Spinal cord (tissue), 10 donors: Measurements from ENCODE around the gene HSPA1L. TPM values are rescaled to one million over a fixed set of nuclear protein-coding genes. Genes with fewer than 3 reads are reported as not detected.
A peak's percentile ranks its signal among the peaks of the same experiment; 100 is the strongest.

Experiments used
- DNase-seq, 6 donors: peaks; one replicate each; pipeline versions ENCODE4 v3.0.0 to v3.0.0-alpha.2; 2013 to 2015; ENCODE audit warnings: low spot score in 6 of 6, low read depth in 4 of 6
- H3K27ac ChIP-seq: one replicate; pipeline ENCODE4 v1.5.1; 2013; ENCODE audit warnings: low read depth, low read length, control low read depth
- H3K27me3 ChIP-seq: one replicate; pipeline ENCODE4 v1.6.1; 2013; ENCODE audit warnings: low read length; ENCODE audit not compliant: control insufficient read depth, insufficient read depth
- H3K36me3 ChIP-seq: one replicate; pipeline ENCODE4 v1.6.1; 2013; ENCODE audit warnings: low read length; ENCODE audit not compliant: control insufficient read depth, insufficient read depth
- H3K4me1 ChIP-seq: one replicate; pipeline ENCODE4 v1.6.1; 2013; ENCODE audit warnings: low read length; ENCODE audit not compliant: control insufficient read depth, insufficient read depth
- H3K4me3 ChIP-seq: one replicate; pipeline ENCODE4 v1.5.1; 2013; ENCODE audit warnings: low read depth, low read length, control low read depth
- H3K9me3 ChIP-seq: one replicate; pipeline ENCODE4 v1.6.1; 2013; ENCODE audit warnings: low read length; ENCODE audit not compliant: control insufficient read depth, insufficient read depth
- WGBS: methylation state at CpG from one replicate; pipeline ENCODE4 v1.1.5; 2013; ENCODE audit warnings: missing lambda C conversion rate; ENCODE audit not compliant: insufficient coverage; 5-methylcytosine and 5-hydroxymethylcytosine counted together
- polyA plus RNA-seq, 2 donors: library from polyadenylated mRNA; unstranded; fragments of 120-200 nt; gene quantifications; one replicate each; pipeline ENCODE4 v1.2.1, GENCODE V29; 2013; ENCODE audit not compliant: insufficient read length in 2 of 2
- total RNA-seq, 2 donors: library from RNA; depleted of rRNA in 1 of 2; stranded (reverse); fragments of 120-200 nt in 1 of 2; fragments of >200 nt in 1 of 2; gene quantifications; one replicate each; pipeline versions ENCODE4 v1.2.3 to v1.2.4, GENCODE V29; 2013 to 2014
- donor health status: healthy.

HSPA1L gene
- total and polyA plus RNA-seq, 4 donors: 3.3 to 6.1 (median 5.0) TPM

DNA sequence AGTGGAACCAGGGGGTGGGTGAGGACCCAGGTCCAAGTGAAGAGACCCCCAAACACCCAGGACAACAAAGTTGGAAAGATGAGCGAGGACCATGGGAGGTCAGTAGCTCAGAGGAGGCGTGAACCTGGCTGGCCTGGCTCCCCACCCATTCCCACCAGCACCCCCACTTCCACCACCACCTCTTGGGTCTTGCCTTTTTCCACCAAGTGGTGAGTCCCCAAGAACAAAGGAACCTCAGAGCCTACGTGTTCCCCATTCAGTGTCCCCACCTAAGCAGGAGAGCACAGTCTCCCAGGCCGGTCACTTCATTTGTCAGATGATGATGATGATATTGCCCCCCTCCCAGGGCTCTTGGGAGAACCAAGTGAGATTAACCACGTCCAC lies 37.4 kb downstream of the HSPA1L start:
- Histone ChIP-seq H3K4me3 (no peak overlapping the region), H3K27ac (no peak overlapping the region), H3K27me3 (no peaks in the 10 kb centered on the region), H3K36me3 (peaks cover 70% of the 10 kb centered on the region), H3K9me3 (no peaks in the 10 kb centered on the region), H3K4me1 (peaks cover 17% of the 10 kb centered on the region)
- WGBS: 100% methylated on average over 2 of the region's 5 CpGs
- no peak for DNase-seq

GRCh38 chr6:31776989-31777666 lies 38.0 kb downstream of the HSPA1L start, which contains the start of gene VWA7:
TSS of gene VWA7 (minus strand) at chr6:31777328. CDS start at chr6:31776779, 549 bp downstream.
- peak in 2 of 6 donors; percentile 8 to 35 for DNase-seq
- Histone ChIP-seq H3K9me3 (no peaks in the 10 kb centered on the region), H3K36me3 (peaks cover 65% of the 10 kb centered on the region), H3K27me3 (no peaks in the 10 kb centered on the region), H3K27ac (no peak within 1 kb of the TSS), H3K4me1 (peaks cover 17% of the 10 kb centered on the region), H3K4me3 (no peak within 1 kb of the TSS)
- WGBS: 55% methylated on average over 8 of the region's 15 CpGs

GRCh38 chr6:31776485-31776988 lies 38.5 kb downstream of the HSPA1L start:
- WGBS: 50% methylated on average over 14 of the region's 14 CpGs
- Histone ChIP-seq H3K4me3 (no peak overlapping the region), H3K36me3 (peaks cover 59% of the 10 kb centered on the region), H3K9me3 (no peaks in the 10 kb centered on the region), H3K4me1 (peaks cover 17% of the 10 kb centered on the region), H3K27me3 (no peaks in the 10 kb centered on the region), H3K27ac (no peak overlapping the region)
- no peak for DNase-seq

DNA sequence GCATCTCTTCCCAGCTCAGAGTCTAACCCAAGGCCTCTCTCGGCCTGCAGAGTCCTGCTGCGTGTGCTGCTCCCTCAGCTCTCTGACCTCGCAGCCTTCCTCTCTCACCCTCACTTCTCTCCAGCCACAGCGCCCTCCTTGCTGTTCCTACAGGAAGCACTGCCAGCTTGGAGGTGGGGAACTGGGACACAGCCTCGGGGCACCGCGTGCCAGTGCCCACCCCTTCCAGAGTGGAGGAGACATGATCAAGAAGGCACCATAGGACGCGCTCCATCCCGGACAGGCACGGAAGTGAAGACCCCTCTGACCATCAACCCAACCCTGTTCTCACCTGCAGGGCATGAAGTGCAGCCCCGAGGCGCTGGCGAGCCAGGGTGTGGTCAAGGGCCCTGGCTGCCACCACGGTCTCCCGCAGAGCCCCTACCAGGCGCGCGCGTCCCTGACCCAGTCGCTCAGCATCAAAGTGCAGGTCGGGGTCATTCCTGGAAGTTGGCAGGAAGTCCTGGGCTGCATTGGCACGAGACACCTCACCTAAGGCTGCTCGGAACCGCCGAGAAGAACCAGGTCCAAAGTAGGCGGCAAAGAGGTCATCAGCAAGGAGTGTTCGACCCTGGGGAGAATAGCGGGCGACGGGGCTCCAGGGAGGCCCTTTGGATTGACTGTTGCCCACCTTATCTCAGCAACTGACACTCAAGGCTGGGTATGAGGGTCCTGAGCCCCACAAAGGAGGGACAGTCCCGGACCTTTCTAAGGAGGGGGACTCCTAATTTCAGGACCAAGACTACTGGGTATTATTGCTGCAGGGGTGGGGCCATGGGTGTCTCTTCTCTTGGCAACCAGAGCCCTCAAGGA lies 39.2 kb downstream of the HSPA1L start:
- no peaks in the 10 kb centered on the region for H3K27me3 ChIP-seq
- H3K36me3 ChIP-seq: peaks cover 52% of the 10 kb centered on the region
- no peak overlapping the region for H3K4me3 ChIP-seq
- no peak for DNase-seq
- no peak overlapping the region for H3K27ac ChIP-seq
- no peaks in the 10 kb centered on the region for H3K9me3 ChIP-seq
- H3K4me1 ChIP-seq: peaks cover 17% of the 10 kb centered on the region
- WGBS: 89% methylated on average over 32 of the region's 32 CpGs

GRCh38 chr6:31775184-31775583 lies 39.9 kb downstream of the HSPA1L start:
- no peak overlapping the region for H3K27ac ChIP-seq
- H3K4me3 ChIP-seq: no peak overlapping the region
- H3K9me3 ChIP-seq: no peaks in the 10 kb centered on the region
- no peak for DNase-seq
- 80% methylated on average over 3 of the region's 4 CpGs for WGBS
- H3K36me3 ChIP-seq: peaks cover 45% of the 10 kb centered on the region
- H3K27me3 ChIP-seq: no peaks in the 10 kb centered on the region
- H3K4me1 ChIP-seq: peaks cover 17% of the 10 kb centered on the region

DNA sequence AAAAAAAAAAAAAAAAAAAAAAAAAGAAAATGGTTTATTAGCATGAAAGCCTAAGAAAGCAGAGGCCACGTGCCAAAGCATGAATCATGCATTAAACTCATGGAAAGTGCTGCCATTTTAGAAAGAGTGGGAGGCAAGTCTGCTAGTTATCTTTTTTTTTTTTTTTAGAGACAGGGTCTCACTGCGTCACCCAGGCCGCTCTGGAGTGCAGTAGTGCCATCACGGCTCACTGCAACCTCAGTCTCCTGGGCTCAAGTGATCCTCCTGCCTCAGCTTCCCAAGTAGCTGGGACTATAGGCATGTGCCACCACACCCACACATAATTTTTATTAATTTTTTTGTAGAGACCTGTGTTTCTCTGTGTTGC lies 43.1 kb downstream of the HSPA1L start:
- DNase-seq: no peak
- Histone ChIP-seq H3K4me3 (no peak overlapping the region), H3K9me3 (no peaks in the 10 kb centered on the region), H3K36me3 (peaks cover 15% of the 10 kb centered on the region), H3K27ac (no peak overlapping the region), H3K4me1 (peaks cover 10% of the 10 kb centered on the region), H3K27me3 (no peaks in the 10 kb centered on the region)
- 0% methylated on average over 1 of the region's 4 CpGs for WGBS

DNA sequence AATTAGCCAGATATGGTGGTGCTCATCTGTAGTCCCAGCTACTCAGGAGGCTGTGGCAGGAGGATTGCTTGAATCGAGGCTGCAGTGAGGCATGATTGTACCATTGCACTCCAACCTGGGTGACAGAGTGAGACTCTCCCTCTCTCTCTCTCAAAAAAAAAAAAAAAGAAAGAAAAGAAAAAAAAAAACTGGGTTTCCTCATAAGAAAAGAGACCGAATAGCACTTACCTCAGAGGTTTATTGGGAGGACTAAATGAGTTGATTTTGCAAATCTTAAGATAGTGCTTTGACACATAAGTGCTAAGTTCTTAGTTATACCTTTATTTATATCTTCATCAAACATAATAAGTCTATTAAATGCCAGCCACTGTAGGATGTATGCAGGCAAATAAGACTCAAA lies 44.2 kb downstream of the HSPA1L start:
- peaks cover 10% of the 10 kb centered on the region for H3K36me3 ChIP-seq
- DNase-seq: no peak
- H3K4me3 ChIP-seq: no peak overlapping the region
- peaks cover 12% of the 10 kb centered on the region for H3K4me1 ChIP-seq
- no CpG with 5 or more reads among the region's 2 CpGs for WGBS
- no peaks in the 10 kb centered on the region for H3K27me3 ChIP-seq
- no peaks in the 10 kb centered on the region for H3K9me3 ChIP-seq
- no peak overlapping the region for H3K27ac ChIP-seq

DNA sequence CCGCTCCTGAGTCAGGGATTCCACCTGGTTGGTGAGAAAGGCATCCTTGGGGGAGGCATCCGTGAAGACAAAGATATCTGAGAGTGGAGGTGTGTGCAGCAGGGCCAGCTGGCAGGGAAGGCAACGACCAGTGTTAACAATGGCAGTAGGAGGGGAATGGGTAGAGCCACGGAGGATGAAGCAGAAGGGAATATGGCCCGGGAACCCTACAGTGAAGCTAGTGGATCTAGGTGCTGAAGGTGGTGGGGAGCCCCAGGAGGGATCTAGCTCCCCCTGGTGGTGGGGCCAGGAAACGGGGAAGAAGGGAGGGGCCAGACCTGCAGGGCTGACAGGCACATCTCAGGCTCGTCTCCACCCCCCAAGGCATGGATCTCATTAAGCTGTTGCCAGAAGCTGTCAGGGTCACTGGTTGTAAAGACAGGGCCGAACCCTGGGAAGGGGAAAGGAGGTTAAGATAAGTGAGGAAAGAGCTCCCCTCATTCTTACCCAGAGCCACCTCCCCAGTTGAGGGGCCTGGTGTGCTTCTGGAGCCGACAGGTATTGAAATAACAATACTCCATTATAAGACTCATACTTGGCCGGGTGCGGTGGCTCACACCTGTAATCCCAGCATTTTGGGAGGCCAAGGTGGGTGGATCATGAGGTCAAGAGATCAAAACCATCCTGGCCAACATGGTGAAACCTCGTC lies 45.3 kb downstream of the HSPA1L start:
- WGBS: 58% methylated on average over 7 of the region's 12 CpGs
- H3K27me3 ChIP-seq: no peaks in the 10 kb centered on the region
- DNase-seq: no peak
- no peak overlapping the region for H3K27ac ChIP-seq
- H3K9me3 ChIP-seq: no peaks in the 10 kb centered on the region
- no peak overlapping the region for H3K4me3 ChIP-seq
- H3K4me1 ChIP-seq: peaks cover 17% of the 10 kb centered on the region
- peaks cover 9% of the 10 kb centered on the region for H3K36me3 ChIP-seq

DNA sequence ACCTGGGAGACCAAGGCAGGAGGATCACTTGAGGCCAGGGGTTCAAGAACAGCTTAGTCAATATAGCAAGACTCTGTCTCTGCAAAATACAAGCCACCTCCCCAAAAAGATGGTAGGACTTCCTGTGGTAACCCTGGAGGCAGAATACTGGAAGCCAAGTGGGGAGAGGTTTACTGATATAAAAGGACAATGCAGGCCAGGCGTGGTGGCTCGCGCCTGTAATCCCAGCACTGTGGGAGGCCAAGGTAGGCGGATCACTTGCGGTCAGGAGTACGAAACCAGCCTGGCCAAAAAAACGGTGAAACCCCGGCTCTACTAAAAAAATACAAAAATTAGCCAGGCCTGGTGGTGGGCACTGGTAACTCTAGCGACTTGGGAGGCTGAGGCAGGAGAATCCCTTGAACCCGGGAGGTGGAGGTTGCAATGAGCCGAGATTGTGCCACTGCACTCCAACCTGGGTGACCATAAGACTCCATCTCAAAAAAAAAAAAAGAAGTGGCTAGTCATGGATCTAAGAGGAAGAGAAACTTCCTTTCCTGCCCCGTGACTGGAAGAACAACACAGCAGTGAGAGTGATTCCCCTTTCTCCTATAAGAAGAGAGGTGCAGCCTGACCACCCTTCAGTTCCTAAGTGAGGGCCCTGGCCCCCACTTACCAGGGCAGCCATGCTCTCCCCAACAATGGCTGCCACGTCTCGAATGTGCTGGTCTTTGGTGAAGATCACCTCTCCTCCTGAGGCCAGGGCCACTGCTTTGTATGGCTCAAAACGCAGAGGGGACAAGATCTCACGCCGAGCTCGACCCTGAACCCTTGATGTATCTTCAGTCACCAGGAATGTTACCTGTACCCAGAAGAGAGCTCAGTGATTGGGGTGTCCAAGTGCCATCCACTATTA lies 46.5 kb downstream of the HSPA1L start:
- Histone ChIP-seq H3K4me3 (no peak overlapping the region), H3K9me3 (no peaks in the 10 kb centered on the region), H3K4me1 (peaks cover 25% of the 10 kb centered on the region), H3K36me3 (peaks cover 9% of the 10 kb centered on the region), H3K27ac (no peak overlapping the region), H3K27me3 (no peaks in the 10 kb centered on the region)
- 88% methylated on average over 13 of the region's 18 CpGs for WGBS
- no peak for DNase-seq
